HG03457 (cell line): ENCODE data around the gene ZC3H7A.
"Not testable (repeated sequence)": the region's sequence is repeated elsewhere in the genome, so short reads cannot be mapped to it uniquely, and the experiment has no call there.

Source experiments
- ATAC-seq: cut with Tn5 transposase; IDR thresholded peaks from one replicate; pipeline ENCODE4 v1.9.1; 2021; ENCODE audit warnings: moderate number of reproducible peaks; ENCODE audit not compliant: unreplicated experiment

ZC3H7A gene

GRCh38 chr16:11797166-11797956, at the start of gene ZC3H7A:
Gene ZC3H7A (minus strand): TSS chr16:11797258. CDS start chr16:11782354, 14,904 bp downstream.
- peak; percentile 88 for ATAC-seq

- no peak for ATAC-seq
Measured at GRCh38 chr16:11844499-11844898, 47.4 kb upstream of the ZC3H7A start.

- ATAC-seq, result no peak
Measured at GRCh38 chr16:11843861-11844260, 46.8 kb upstream of the ZC3H7A start.

- ATAC-seq, result no peak
Measured at GRCh38 chr16:11843206-11843605, 46.1 kb upstream of the ZC3H7A start.

GRCh38 chr16:11841026-11841425, 44.0 kb upstream of the ZC3H7A start:
- no peak for ATAC-seq

- ATAC-seq, result no peak
Measured at GRCh38 chr16:11836650-11837244, 39.7 kb upstream of the ZC3H7A start.

GRCh38 chr16:11835891-11836649, 39.0 kb upstream of the ZC3H7A start:
- ATAC-seq, result no peak

GRCh38 chr16:11835309-11835708, 38.3 kb upstream of the ZC3H7A start:
- ATAC-seq, result no peak

GRCh38 chr16:11833951-11834695, 37.1 kb upstream of the ZC3H7A start:
- no peak for ATAC-seq

- ATAC-seq, result no peak
Measured at GRCh38 chr16:11828696-11829095, 31.6 kb upstream of the ZC3H7A start.

GRCh38 chr16:11825520-11826165, 28.6 kb upstream of the ZC3H7A start:
- ATAC-seq, result not testable (repeated sequence)

GRCh38 chr16:11824362-11824761, 27.3 kb upstream of the ZC3H7A start:
- ATAC-seq, result no peak

GRCh38 chr16:11823645-11824044, 26.6 kb upstream of the ZC3H7A start:
- ATAC-seq, result not testable (repeated sequence)

- ATAC-seq, result no peak
Measured at GRCh38 chr16:11819798-11820197, 22.7 kb upstream of the ZC3H7A start.

GRCh38 chr16:11818970-11819369, 21.9 kb upstream of the ZC3H7A start:
- ATAC-seq, result not testable (repeated sequence)

GRCh38 chr16:11816123-11816522, 19.1 kb upstream of the ZC3H7A start:
- no peak for ATAC-seq

GRCh38 chr16:11814800-11815199, 17.7 kb upstream of the ZC3H7A start:
- ATAC-seq, result not testable (repeated sequence)

GRCh38 chr16:11806721-11807120, 9.7 kb upstream of the ZC3H7A start:
- no peak for ATAC-seq

GRCh38 chr16:11805556-11805955, 8.5 kb upstream of the ZC3H7A start:
- no peak for ATAC-seq

- no peak for ATAC-seq
Measured at GRCh38 chr16:11801481-11802021, 4.5 kb upstream of the ZC3H7A start.
